Heart left ventricle (tissue), 16 donors: ENCODE results near the gene ADGRB2. TPM values are rescaled to one million over a fixed set of nuclear protein-coding genes. Genes with fewer than 3 reads are reported as not detected.

Source experiments
- ATAC-seq, 4 donors: fragments of 200-7000 bp; cut with Tn5 transposase; one replicate each; pipeline ENCODE4 v1.9.1; 2020 to 2022; ENCODE audit warnings: moderate library complexity in 4 of 4, mild to moderate bottlenecking in 3 of 4, moderate number of reproducible peaks in 1 of 4
- DNase-seq, 5 donors: peaks; one replicate each; pipeline ENCODE4 v3.0.0-alpha.2; 2020
- H3K27ac ChIP-seq, 12 donors: fragments of 200-600 bp; sonication (generic) in 4 of 12; one replicate each; pipeline versions ENCODE4 v1.5.0 to v1.8.0; 2016 to 2022; ENCODE audit warnings: mild to moderate bottlenecking in 2 of 12
- H3K27me3 ChIP-seq, 9 donors: fragments of 200-600 bp; sonication (generic) in 2 of 9; one replicate each; pipeline versions ENCODE4 v1.5.1 to v1.8.0; 2016 to 2022; ENCODE audit warnings: mild to moderate bottlenecking in 3 of 9
- H3K36me3 ChIP-seq, 9 donors: fragments of 200-600 bp; sonication (generic) in 2 of 9; one replicate each; pipeline versions ENCODE4 v1.5.0 to v1.8.0; 2018 to 2022; ENCODE audit warnings: mild to moderate bottlenecking in 2 of 9
- H3K4me1 ChIP-seq, 12 donors: fragments of 200-600 bp; sonication (generic) in 4 of 12; one replicate each; pipeline versions ENCODE4 v1.5.0 to v1.8.0; 2016 to 2022; ENCODE audit warnings: mild to moderate bottlenecking in 3 of 12
- H3K4me3 ChIP-seq, 12 donors: fragments of 200-600 bp; sonication (generic) in 4 of 12; one replicate each; pipeline versions ENCODE4 v1.5.0 to v1.8.0; 2017 to 2022; ENCODE audit warnings: mild to moderate bottlenecking in 9 of 12, moderate library complexity in 4 of 12
- H3K9me3 ChIP-seq, 12 donors: fragments of 200-600 bp; sonication (generic) in 4 of 12; one replicate each; pipeline versions ENCODE4 v1.5.0 to v1.8.0; 2016 to 2022; ENCODE audit warnings: mild to moderate bottlenecking in 1 of 12
- POLR2A ChIP-seq, 2 donors: fragments of 450-650 bp; IDR thresholded peaks; one replicate each; pipeline ENCODE4 v1.6.1; 2017; ENCODE audit warnings: antibody characterized with exemption in 2 of 2, mild to moderate bottlenecking in 2 of 2, moderate library complexity in 2 of 2
- WGBS, 4 donors: extraction: QIAGEN DNeasy Blood & Tissue Kit in 2 of 4; methylation state at CpG; one replicate each; pipeline versions ENCODE4 v1.1.5 to v1.1.7; 2013 to 2018; 5-methylcytosine and 5-hydroxymethylcytosine counted together
- intact Hi-C, 10 donors: fragments of 100-400 bp; cut with DNase I; formaldehyde crosslinking; loops; one replicate each; pipeline versions ENCODE4 v1.11.1 to v1.14.2; 2022
- polyA plus RNA-seq, 2 donors: library from polyadenylated mRNA; stranded (reverse); fragments of 200-250 nt; gene quantifications; one replicate each; pipeline ENCODE4 v1.2.3, GENCODE V29; 2013
- total RNA-seq, 9 donors: library from RNA; depleted of rRNA in 2 of 9; stranded (reverse); fragments of >200 nt in 2 of 9; fragmentation: NEBNext Ultra II Directional in 3 of 9; extraction: Animal tissue kit (Norgen Biotek cat#: 25700) in 3 of 9; gene quantifications; one replicate each; pipeline versions ENCODE4 v1.1.0 to v1.2.4, GENCODE V29; 2016 to 2023
- TF ChIP-seq, protein P1 (sequence below), 12 donors: fragments of 200-600 bp; sonication (generic) in 4 of 12; IDR thresholded peaks; one replicate each; pipeline versions ENCODE4 v1.5.0 to v1.8.0; 2018 to 2022; ENCODE audit warnings: antibody characterized with exemption in 12 of 12, mild to moderate bottlenecking in 5 of 12
- donor health status: ischemic (EF 13 %, LVEDD 7.1; RV severe dilation, severe dysfunction).
- donor health status: healthy with polysubstance abuse.
- donor health status: DM: no; HTN: yes; CAD: no.
- donor health status: DM: no; HTN: no; CAD: no.
- donor health status: ischemic (EF 25% LVEDD 6.9; RV normal size, moderate dysfunction).
- donor health status: ischemic (EF 25% LVEDD 5.7; RV mildly dilated, moderate dysfunction).
- donor health status: healthy.
- donor health status: DM: yes; HTN: yes; CAD: no.
- donor health status: ischemic (EF 35%, LVEDD 5.7; RV mildly dilated, moderate dysfunction).
- donor health status: nonischemic (EF 11% LVEDD 7.7; RV severe dilation, severe dysfunction).
- donor health status: DM: yes; HTN: yes; CAD: no.
- donor health status: PGD.
- donor health status: ischemic (EF 29% LVEDD 5.4; RV normal size, mild dysfunction).
- donor health status: nonischemic (EF 23%, LVEDD 6.1; RV moderate dilation, normal function).

The ADGRB2 gene
- total and polyA plus RNA-seq, 11 donors: 1.1 to 18.5 (median 9.6) TPM

DNA sequence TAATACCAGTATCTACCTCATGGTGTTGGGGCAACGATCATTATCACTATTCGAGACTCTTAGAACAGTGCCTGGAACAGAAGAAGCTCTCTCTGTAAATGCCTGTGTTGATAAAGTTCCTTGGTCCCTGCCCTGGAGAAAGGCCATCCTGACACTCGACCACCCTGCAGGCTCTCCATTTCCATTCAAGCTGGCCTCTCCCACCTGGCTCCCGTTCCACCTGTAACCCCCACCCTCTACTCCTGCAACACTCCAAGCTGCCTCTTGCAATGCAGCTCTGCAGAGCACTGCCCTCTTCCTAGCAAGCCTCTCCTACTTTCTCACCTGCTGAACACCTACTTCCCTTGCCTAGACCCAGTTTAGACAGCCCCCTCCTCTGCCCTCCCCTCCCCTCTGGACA, 45.6 kb upstream of the ADGRB2 start:
- ATAC-seq: no peak
- WGBS, 4 donors: 60 to 67% (median 63%) methylated on average over 4 of the region's 4 CpGs
- DNase-seq: no peak
- H3K9me3 ChIP-seq: no peaks in the 10 kb centered on the region
- H3K27me3 ChIP-seq: no peaks in the 10 kb centered on the region
- no peaks in the 10 kb centered on the region for H3K36me3 ChIP-seq
- TF ChIP-seq POLR2A (IDR thresholded peaks at IDR 0.05): no peak
- TF ChIP-seq, protein P1, sequence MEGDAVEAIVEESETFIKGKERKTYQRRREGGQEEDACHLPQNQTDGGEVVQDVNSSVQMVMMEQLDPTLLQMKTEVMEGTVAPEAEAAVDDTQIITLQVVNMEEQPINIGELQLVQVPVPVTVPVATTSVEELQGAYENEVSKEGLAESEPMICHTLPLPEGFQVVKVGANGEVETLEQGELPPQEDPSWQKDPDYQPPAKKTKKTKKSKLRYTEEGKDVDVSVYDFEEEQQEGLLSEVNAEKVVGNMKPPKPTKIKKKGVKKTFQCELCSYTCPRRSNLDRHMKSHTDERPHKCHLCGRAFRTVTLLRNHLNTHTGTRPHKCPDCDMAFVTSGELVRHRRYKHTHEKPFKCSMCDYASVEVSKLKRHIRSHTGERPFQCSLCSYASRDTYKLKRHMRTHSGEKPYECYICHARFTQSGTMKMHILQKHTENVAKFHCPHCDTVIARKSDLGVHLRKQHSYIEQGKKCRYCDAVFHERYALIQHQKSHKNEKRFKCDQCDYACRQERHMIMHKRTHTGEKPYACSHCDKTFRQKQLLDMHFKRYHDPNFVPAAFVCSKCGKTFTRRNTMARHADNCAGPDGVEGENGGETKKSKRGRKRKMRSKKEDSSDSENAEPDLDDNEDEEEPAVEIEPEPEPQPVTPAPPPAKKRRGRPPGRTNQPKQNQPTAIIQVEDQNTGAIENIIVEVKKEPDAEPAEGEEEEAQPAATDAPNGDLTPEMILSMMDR (IDR thresholded peaks at IDR 0.05): no peak
- no peak overlapping the region for H3K4me3 ChIP-seq
- no peak overlapping the region for H3K27ac ChIP-seq
- H3K4me1 ChIP-seq: no peaks in the 10 kb centered on the region
- intact Hi-C loops: loop anchor here in 5 of 10 donors (5.0 to 10.0 kb wide), 3 partner anchors 153 to 255 kb away; no protein-coding TSS in a partner anchor

GRCh38 chr1:31807273-31808048, 43.3 kb upstream of the ADGRB2 start:
- Histone ChIP-seq H3K9me3 (no peaks in the 10 kb centered on the region), H3K27me3 (no peaks in the 10 kb centered on the region), H3K4me1 (peaks cover 0 to 2% (median 0%) of the 10 kb centered on the region in 12 donors), H3K27ac (no peak overlapping the region), H3K4me3 (no peak overlapping the region), H3K36me3 (no peaks in the 10 kb centered on the region)
- TF ChIP-seq POLR2A (IDR thresholded peaks at IDR 0.05): no peak
- TF ChIP-seq, protein P1 (IDR thresholded peaks at IDR 0.05): no peak
- ATAC-seq: no peak
- intact Hi-C loops: no loop called here
- WGBS, 4 donors: 79 to 89% (median 84%) methylated on average over 4 of the region's 4 CpGs
- DNase-seq: no peak

- ATAC-seq (no peak), DNase-seq (no peak)
- TF ChIP-seq, protein P1 (IDR thresholded peaks at IDR 0.05): no peak
- no peak for TF ChIP-seq POLR2A (IDR thresholded peaks at IDR 0.05)
- WGBS, 4 donors: 87 to 88% (median 87%) methylated on average over 6 of the region's 6 CpGs
- H3K4me3 ChIP-seq: no peak overlapping the region
- H3K4me1 ChIP-seq: peaks cover 0 to 10% (median 0%) of the 10 kb centered on the region in 12 donors
- H3K27ac ChIP-seq: no peak overlapping the region
- intact Hi-C loops: no loop called here
- H3K36me3 ChIP-seq: no peaks in the 10 kb centered on the region
- no peaks in the 10 kb centered on the region for H3K9me3 ChIP-seq
- H3K27me3 ChIP-seq: no peaks in the 10 kb centered on the region
These were observed 41.2 kb upstream of the ADGRB2 start for GRCh38 chr1:31805318-31805717.

DNA sequence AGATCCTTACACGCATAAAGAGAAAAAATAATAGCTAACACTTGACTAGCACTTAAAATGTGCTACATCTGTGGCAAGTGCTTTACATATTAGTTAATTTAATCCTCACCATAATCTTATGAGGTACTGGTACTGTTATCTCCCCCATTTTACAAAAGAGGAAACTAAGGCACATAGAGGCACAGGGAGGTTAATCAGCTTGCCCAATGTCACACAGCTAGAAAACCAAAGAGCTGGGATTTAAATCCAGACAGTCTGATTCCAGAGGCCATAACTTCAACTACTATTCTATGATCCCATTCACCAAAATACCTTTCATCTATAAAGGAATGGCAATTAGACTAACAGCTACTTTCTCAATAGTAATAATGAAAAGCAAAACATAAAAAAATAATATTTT, 40.0 kb upstream of the ADGRB2 start:
- intact Hi-C loops: no loop called here
- Histone ChIP-seq H3K27me3 (no peaks in the 10 kb centered on the region), H3K4me1 (peaks cover 0 to 10% (median 0%) of the 10 kb centered on the region in 12 donors), H3K9me3 (no peaks in the 10 kb centered on the region), H3K27ac (no peak overlapping the region), H3K4me3 (no peak overlapping the region), H3K36me3 (no peaks in the 10 kb centered on the region)
- ATAC-seq (no peak), DNase-seq (no peak)
- 75 to 87% (median 84%) methylated on average over 1 of the region's 1 CpG for WGBS, 4 donors
- TF ChIP-seq POLR2A (IDR thresholded peaks at IDR 0.05): no peak
- TF ChIP-seq, protein P1 (IDR thresholded peaks at IDR 0.05): no peak
